KOPT-K1 (cell line): ENCODE results near the gene NUMBL.

Source experiments
- H3K27ac ChIP-seq: fragments of 200-600 bp; sonication (generic); 2 replicates; pipeline ENCODE4 v1.5.1; 2016; ENCODE audit warnings: antibody characterized with exemption, mild to moderate bottlenecking, low read depth, low read length; ENCODE audit not compliant: poor library complexity, severe bottlenecking
- H3K36me3 ChIP-seq: fragments of 200-600 bp; sonication (generic); 2 replicates; pipeline ENCODE4 v1.5.1; 2017; ENCODE audit warnings: antibody characterized with exemption, mild to moderate bottlenecking, low read length, moderate library complexity; ENCODE audit not compliant: insufficient read depth
- H3K9me3 ChIP-seq: fragments of 200-600 bp; sonication (generic); 2 replicates; pipeline ENCODE4 v1.5.1; 2017; ENCODE audit warnings: antibody characterized with exemption, low read length, mild to moderate bottlenecking; ENCODE audit not compliant: insufficient read depth, poor library complexity, severe bottlenecking

NUMBL gene

GRCh38 chr19:40688987-40689338, 1.5 kb downstream of the NUMBL start:
- Histone ChIP-seq H3K36me3 (no peaks in the 10 kb centered on the region), H3K9me3 (no peaks in the 10 kb centered on the region), H3K27ac (no peak overlapping the region)

GRCh38 chr19:40688309-40688708, 2.1 kb downstream of the NUMBL start:
- Histone ChIP-seq H3K27ac (no peak overlapping the region), H3K9me3 (no peaks in the 10 kb centered on the region), H3K36me3 (no peaks in the 10 kb centered on the region)

- Histone ChIP-seq H3K9me3 (no peaks in the 10 kb centered on the region), H3K27ac (no peak overlapping the region)
Measured at GRCh38 chr19:40687525-40688016, 2.9 kb downstream of the NUMBL start.

GRCh38 chr19:40686882-40687524, 3.4 kb downstream of the NUMBL start:
- Histone ChIP-seq H3K27ac (no peak overlapping the region), H3K36me3 (no peaks in the 10 kb centered on the region), H3K9me3 (no peaks in the 10 kb centered on the region)

More at GRCh38 chr19:40687525-40688016, 2.9 kb downstream of the NUMBL start:
- no peaks in the 10 kb centered on the region for H3K36me3 ChIP-seq

- Histone ChIP-seq H3K36me3 (no peaks in the 10 kb centered on the region), H3K9me3 (no peaks in the 10 kb centered on the region), H3K27ac (no peak overlapping the region)
Measured at GRCh38 chr19:40685563-40685962, 4.9 kb downstream of the NUMBL start.

GRCh38 chr19:40685016-40685526, 5.4 kb downstream of the NUMBL start:
- Histone ChIP-seq H3K9me3 (no peaks in the 10 kb centered on the region), H3K36me3 (no peaks in the 10 kb centered on the region), H3K27ac (no peak overlapping the region)

GRCh38 chr19:40684280-40684679, 6.2 kb downstream of the NUMBL start:
- Histone ChIP-seq H3K9me3 (no peaks in the 10 kb centered on the region), H3K36me3 (no peaks in the 10 kb centered on the region), H3K27ac (no peak overlapping the region)

- no peak overlapping the region for H3K27ac ChIP-seq
- H3K9me3 ChIP-seq = no peaks in the 10 kb centered on the region
- H3K36me3 ChIP-seq = no peaks in the 10 kb centered on the region
Measured at GRCh38 chr19:40683437-40683836, 7.0 kb downstream of the NUMBL start.

- Histone ChIP-seq H3K9me3 (no peaks in the 10 kb centered on the region), H3K36me3 (no peaks in the 10 kb centered on the region), H3K27ac (no peak overlapping the region)
Measured at GRCh38 chr19:40682431-40682964, 8.0 kb downstream of the NUMBL start.

GRCh38 chr19:40681039-40681438, 9.4 kb downstream of the NUMBL start:
- Histone ChIP-seq H3K9me3 (no peaks in the 10 kb centered on the region), H3K36me3 (no peaks in the 10 kb centered on the region), H3K27ac (no peak overlapping the region)

GRCh38 chr19:40677156-40677555, 13.3 kb downstream of the NUMBL start:
- H3K9me3 ChIP-seq = no peaks in the 10 kb centered on the region
- no peaks in the 10 kb centered on the region for H3K36me3 ChIP-seq
- H3K27ac ChIP-seq = no peak overlapping the region

GRCh38 chr19:40674291-40674690, 16.2 kb downstream of the NUMBL start:
- Histone ChIP-seq H3K9me3 (peaks cover 5% of the 10 kb centered on the region), H3K36me3 (peaks cover 6% of the 10 kb centered on the region; the same call in 1 of the 2 replicates), H3K27ac (no peak overlapping the region)

GRCh38 chr19:40673397-40673796, 17.1 kb downstream of the NUMBL start:
- Histone ChIP-seq H3K36me3 (peaks cover 14% of the 10 kb centered on the region; the same call in 1 of the 2 replicates), H3K9me3 (peaks cover 14% of the 10 kb centered on the region)

GRCh38 chr19:40672573-40673299, 17.7 kb downstream of the NUMBL start:
- Histone ChIP-seq H3K36me3 (peaks cover 14% of the 10 kb centered on the region; the same call in 1 of the 2 replicates), H3K27ac (no peak overlapping the region), H3K9me3 (peaks cover 14% of the 10 kb centered on the region)

More at GRCh38 chr19:40673397-40673796, 17.1 kb downstream of the NUMBL start:
- no peak overlapping the region for H3K27ac ChIP-seq

- H3K9me3 ChIP-seq = peaks cover 14% of the 10 kb centered on the region
- no peak overlapping the region for H3K27ac ChIP-seq
- peaks cover 14% of the 10 kb centered on the region; the same call in 1 of the 2 replicates for H3K36me3 ChIP-seq
Measured at GRCh38 chr19:40672038-40672437, 18.4 kb downstream of the NUMBL start.
